SK-N-MC (cell line): ENCODE results near the gene GPR108.

ENCODE experiments used
- EZH2 ChIP-seq: fragments of 200-600 bp; sonication (generic); IDR thresholded peaks from one replicate; pipeline ENCODE4 v1.6.1; 2017; ENCODE audit warnings: antibody characterized with exemption
- FOXP2 ChIP-seq: optimal IDR thresholded peaks from 2 replicates; pipeline ENCODE3; 2011; ENCODE audit warnings: mild to moderate bottlenecking, moderate library complexity; ENCODE audit not compliant: insufficient read depth; ENCODE audit errors: extremely low read length, control extremely low read depth
- POLR2AphosphoS5 ChIP-seq: IDR thresholded peaks from 2 replicates; pipeline ENCODE4 v1.6.1; 2012; ENCODE audit warnings: mild to moderate bottlenecking, low read depth, low read length, borderline replicate concordance

GRCh38 chr19:6711078-6711361, 26.4 kb downstream of the GPR108 start:
- TF ChIP-seq POLR2AphosphoS5 (no peak), FOXP2 (no peak), EZH2 (no peak)
